ENCODE results near the gene MYL7.

- TF ChIP-seq POLR2AphosphoS5 (IDR thresholded peaks at IDR 0.05; ENCODE audit: borderline replicate concordance, low read depth, low read length) (no peak), EZH2 (IDR thresholded peaks at IDR 0.05) (no peak)
Measured at GRCh38 chr7:44098092-44099068, 42.8 kb downstream of the MYL7 start.
